NOMO-1 treated with dmso at 0.1 percent for 144 hours (cell line): ENCODE results near the gene NDFIP2.

Experiments used
- DNase-seq: peaks from one replicate; lab custom pipeline; 2025; ENCODE audit not compliant: unreplicated experiment; lab: John Stamatoyannopoulos, UW

Gene NDFIP2

DNA sequence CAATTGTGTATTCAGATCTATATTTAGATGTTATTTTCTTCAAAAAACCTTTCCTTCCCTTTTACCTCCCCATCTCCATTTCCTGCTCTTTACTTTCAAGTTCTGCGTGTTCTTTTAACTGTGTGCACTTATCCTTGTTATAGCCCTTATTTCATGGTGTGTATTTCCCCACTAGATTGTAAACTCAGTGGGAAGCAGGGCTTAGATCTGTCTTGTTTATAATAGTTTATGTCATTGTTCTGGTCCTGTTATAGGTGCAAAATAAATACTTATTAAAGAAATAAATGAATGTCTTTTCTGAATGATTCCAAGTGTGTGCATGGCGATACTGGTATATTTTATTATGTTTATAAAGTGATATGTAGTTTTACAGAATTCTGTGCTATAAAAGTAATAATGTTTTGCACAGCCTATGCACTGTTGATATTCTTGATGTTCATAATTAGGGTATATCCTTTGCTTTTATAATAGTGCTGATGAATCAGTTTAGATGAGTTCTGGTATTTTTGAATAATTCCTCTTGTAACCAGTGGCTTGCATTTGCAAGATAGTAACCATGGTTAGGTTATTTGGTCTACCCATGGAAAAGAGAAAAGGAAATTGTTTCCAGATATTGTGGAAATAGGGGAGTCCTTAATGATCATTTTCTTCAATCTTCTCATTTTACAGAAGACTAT is 12.1 kb downstream of the NDFIP2 start:
- DNase-seq, result no peak

DNA sequence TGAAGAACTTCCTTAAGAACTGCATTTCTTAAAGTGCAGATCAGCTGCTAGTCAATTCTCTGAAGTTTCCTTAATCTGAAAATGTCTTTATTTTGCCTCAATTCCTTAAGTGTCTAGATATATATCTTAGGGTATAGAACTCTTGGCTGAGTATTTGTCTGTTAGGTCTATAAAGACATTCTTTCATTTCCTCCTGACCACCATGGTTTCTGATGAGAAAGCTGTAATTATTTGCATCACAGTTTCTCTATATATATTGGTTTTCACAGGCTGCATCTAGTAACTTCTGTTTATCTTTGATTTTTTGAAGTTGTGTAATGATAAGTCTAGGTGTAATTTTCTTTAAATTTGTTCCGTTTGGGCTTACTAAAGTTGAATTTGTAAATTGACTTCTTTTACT is 15.2 kb downstream of the NDFIP2 start:
- no peak for DNase-seq

DNA sequence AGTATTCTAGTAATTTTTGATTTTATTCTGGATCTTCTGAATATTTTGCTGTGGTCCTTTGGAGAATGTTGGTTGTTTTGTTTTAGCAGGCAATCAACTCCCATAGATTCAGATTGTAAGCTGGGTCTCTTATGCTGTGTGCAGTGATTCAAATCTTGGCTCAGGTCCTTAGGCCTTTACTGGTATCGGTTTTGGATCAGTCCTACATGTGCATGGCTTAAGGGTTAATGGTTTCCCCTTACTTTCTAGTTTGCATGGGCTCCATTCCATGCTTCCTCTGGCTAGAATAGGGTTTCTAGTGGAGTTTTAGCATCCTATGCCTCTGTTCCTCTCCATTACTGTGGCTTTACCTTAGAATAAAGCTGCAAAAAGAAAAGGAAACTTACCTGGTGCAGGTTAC is 16.1 kb downstream of the NDFIP2 start:
- DNase-seq, result no peak

DNA sequence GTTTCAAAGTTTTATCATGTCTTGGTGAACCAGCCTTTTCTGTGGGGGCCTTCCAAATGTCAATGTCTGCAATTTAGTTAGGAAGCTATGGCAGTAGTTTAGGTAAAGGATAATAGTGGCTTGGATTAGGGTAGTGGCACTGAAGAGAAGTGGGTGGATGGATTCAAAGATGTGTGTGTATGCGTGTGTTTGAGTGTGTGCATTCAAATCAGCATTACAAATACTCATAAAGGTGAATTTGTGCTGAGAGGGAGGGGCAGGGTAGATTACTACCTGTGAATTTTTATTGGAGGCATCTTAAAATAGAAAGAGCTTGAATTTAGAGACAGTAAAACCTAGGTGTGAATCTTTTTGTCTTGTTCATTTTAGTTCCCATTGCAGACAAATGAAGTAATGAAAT is 16.9 kb downstream of the NDFIP2 start:
- DNase-seq, result no peak

DNA sequence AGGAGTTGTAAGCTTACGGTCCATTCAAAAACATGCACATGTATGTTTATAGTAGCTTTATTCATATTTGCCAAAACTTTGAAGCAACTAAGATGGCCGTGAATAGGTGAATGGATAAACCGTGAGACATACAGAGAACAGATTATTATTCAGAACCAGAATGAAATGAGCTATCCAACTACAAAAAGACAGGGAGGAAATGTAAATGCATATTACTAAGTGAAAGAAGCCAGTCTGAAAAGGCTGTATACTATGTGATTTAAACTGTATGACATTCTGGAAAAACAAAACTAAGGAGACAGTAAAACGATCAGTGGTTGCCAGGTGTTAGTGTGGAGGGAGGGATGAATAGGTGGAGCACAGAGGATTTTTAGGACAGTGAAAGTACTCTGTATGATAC is 19.9 kb downstream of the NDFIP2 start:
- DNase-seq, result no peak

DNA sequence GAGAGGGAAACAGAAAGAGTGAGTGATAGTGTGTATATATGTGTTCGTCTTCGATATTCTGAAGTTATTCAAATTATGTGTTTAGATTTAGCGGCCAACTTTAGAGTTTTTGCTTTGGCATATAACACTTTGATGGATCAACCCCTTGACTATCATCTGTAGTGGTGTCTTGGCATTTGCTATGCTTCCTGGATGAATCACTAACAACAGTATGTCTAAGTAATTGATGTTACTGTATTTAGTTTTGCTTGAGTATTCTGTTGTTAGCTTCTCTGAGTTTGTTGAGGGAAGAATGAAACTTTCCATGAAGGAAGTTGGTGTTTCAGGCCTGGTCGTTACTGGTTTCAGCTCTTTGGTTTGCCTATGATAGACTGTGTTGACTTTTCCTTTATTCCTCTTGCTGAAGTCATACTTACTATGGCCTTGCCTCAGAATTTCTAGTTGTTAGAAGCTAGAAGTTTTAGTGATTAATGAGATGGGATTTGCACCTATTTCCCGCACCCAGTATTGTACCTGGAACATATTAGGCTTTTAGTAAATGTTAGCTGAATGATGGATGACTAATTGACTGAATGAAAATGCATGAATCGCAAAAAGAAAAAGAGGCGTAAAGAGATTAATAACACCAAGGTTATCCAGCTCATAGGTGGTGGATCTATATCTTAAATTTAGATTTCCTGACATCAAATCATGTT is 20.7 kb downstream of the NDFIP2 start:
- DNase-seq, result no peak

DNA sequence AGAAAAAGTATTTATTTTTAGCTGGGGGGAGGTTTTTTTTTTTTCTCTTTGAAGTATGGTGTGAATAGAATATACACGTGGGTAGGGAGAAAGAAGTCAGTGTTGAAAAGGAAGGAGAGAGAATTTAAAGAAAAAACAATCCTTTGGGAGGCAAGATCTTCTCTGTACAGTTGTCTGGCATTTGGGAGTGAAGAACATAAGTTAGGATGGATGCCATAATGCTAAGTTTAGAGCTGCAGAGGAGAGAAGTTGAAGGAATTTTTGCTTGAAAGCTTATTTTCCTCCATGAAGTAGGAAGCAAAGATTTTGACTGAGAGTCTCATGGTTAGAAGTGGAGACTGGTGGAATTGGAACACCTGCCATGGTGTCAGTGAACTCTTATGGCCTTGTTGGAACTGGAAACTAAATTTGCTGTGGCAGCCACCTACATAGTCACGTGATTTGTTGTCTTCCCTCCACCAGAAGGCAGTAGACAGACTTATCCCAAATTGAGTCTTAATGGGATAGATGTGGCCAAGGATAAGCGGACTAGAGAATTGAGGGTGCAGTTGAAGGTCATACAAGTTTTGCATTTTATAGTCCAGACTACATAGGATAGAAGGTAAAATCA is 22.0 kb downstream of the NDFIP2 start:
- DNase-seq, result no peak

DNA sequence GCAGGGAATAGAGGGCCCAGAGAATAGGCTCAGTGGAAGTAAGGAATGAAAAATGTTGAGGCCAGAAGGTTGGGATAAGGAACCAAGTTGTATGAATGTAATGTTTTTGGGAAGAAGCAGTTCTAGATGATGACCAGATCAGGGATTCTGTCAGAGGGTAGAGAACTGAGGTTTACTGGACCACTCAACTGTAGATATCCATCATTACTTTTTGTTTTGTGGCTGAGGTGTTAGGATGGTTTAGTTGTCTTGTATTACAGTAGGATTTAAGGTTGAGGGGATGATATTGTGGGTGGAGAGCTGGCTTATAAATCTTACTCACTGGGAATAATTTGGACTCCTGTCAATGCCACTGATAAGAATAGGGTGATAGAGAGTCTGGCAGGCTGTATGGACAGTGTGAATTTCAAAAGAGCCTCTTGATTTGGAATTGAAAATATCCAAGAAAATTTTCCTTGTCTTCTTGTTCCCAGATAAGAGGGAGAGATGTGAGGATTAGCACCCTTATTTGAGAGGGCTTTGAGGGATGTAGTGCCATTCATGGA is 22.6 kb downstream of the NDFIP2 start:
- DNase-seq, result no peak

DNA sequence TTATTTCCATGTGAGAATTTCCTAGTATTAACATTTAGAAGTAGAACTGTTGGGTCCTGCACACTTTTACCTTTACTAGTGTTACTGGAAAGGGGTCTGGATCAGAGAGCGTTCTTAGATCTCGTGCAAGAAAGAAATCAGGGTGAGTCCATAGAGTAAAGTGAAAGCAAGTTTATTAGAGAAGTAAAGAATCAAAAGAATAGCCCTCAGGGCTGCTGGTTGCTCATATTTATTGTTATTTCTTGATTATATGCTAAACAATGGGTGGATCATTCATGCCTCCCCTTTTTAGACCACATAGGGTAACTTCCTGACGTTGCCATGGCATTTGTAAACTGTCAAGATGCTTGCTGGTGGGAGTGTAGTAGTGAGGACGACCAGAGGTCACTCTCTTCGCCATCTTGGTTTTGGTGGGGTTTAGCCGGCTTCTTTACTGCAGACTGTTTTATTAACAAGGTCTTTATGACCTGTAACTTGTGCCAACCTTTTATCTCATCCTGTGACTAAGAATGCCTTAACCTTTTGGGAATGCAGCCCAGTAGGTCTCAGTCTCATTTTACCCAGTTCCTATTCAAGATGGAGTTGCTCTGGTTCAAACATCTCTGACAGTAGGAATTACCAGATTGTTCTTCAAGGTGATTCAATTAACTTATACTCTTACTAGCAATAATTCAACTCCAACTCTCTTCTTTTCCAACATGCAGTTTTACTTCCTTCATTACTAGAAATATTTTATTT is 27.4 kb downstream of the NDFIP2 start:
- no peak for DNase-seq

DNA sequence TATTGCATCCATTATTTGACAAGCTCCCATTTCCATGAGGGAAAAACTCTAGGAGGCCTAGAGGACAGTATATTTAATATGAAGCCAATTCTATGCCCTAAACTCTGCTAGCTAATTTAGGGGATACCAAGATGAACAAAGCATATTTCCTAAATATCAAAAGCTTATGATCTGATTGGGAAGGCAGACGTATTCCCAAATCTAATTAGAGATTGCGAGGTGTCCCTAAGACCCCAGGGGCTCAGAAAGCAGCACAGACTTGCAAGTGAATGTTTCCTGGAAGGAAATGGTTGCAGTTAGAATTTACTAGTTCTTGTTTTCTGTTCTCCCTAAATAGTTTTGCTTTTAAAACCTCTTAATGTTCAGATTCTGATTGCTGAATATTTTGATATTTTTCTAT is 30.7 kb downstream of the NDFIP2 start:
- DNase-seq, result no peak

DNA sequence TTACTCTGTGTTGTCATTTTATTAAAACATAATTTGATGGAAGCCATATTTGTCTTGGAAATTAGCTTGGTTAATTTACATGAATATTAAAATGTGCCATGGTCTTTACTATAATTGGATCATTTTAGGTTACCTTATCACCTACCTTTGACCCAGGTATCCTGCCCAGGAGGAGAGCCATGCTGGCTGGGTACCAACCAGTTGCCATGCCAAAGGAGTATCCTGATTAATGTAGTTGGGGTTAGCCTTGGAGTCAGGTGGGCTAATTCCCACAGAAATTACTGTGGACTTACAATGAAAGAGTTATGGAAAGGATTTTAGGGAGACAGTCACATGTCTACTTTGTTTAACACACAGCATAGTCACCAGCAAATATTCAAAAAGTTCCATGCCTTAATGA is 32.0 kb downstream of the NDFIP2 start:
- no peak for DNase-seq

DNA sequence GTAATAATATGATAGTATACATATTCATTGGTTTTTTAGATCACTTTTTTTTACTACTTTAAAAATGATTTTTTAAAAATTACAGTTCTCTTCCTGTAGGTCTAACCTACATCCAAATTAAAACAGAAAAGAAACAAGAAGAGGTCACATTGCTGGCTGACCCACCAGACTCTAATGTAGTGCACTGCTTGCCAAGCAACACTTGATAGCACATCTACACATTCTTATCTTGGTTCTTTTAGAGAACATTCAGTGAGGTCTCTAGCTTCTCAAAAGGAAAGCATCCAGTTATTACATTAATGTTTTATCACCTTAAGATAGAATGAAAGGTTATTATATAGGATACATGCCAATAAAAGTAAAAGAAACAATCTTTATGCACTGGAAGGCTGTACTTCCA is 35.6 kb downstream of the NDFIP2 start:
- DNase-seq, result no peak

DNA sequence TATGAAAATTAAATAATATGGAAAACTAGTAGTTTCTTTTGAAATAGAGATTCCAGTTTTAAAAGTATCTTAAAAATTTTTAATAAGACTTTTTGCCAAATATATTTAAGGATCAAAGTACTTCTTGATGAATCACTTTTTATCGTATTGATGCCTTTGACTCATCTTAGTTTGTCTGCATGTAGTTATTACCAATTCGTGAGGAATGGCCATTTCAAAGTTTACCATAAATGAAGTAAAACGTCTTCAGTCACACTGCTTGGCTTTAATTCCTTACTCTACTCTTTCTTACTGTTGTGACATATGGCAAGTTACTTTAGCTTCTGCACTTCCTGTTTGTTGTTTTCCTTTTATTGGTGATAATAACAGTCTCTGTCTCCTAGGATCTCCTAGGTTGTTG is 38.3 kb downstream of the NDFIP2 start:
- DNase-seq, result no peak

DNA sequence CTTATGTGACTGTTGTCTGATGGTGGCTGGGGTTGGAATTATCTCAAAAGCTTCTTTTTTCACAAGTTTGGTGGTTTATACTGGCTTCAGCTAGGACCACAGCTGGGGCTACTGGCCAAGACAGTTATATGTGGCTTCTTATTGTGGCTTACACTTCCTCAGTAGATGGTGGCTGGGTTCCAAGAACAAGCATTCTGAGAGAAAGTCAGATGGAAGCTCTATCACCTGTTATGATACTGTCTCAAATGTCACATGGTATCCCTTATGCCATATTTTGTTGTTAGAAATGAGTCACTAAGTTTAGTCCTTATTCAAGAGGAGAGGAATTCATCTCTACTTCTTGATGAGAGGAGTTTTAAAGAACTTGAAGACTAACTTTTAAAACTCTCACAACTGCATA is 41.6 kb downstream of the NDFIP2 start:
- DNase-seq, result no peak

DNA sequence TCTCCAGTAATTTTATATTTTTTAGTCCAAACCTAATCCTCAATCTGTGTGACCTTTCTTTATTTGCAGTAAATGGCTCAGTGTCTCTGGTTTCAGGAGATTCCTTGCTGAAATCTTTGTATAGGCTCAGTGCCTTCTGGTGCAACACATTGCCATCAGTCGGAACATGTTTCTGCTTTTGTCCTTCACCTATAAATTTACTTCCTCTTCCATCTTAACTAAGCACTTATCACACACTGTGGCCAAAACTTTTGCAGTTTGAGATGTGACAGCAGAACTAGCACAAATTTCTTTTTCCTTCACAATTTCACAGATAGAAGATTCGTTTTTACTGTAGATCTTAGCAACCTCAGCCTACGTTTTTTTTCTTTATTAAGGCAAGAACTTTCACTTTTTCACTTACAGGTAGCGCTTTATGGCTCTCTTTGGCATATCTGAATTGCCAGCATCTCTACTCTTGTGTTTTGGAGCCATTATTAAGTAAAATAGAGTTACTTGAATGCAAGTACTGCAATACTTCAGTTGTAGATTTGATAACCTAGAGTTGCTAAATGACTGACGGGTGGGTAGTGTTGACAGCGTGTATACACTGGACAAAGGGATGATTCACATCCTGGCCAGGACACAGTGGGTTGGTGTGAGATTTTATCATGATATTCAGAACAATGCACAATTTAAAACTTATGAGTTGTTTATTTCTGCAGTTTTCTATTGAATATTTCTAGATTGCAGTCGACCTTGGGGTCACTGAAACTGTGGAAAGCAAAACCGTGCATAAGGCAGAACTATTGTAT is 44.3 kb downstream of the NDFIP2 start:
- no peak for DNase-seq

DNA sequence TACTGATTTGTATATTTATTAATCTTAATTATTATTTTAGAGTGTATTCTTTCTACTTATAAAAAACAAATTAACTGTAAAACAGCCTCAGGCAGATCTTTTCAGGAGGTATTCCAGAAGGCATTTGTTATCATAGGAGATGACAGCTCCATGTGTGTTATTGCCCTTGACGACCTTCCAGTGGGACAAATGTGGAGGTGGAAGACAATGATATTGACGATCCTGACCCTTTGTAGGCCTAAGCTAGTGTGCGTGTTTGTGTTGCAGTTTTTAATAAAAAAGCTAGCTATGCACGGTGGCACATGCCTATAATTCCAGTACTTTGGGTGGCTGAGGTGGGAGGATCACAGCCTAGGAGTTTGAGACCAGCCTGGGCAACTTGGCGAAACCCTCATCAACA is 46.7 kb downstream of the NDFIP2 start:
- DNase-seq, result no peak

DNA sequence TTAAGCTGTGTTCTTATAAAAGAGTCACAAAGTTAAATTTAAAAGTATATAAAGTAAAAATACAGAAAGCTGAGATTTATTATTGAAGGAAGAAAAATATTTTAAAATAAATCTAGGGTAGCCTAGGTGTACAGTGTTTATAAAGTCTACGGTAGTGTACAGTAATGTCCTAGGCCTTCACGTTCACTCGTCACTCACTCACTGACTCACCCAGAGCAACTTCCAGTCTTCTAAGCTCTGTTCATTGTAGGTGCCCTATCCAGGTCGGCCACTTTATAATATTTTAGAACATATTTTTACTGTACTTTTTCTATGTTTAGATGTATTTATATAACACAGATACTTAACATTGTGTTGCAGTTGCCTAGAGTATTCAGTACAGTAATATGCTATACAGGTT is 47.4 kb downstream of the NDFIP2 start:
- no peak for DNase-seq

DNA sequence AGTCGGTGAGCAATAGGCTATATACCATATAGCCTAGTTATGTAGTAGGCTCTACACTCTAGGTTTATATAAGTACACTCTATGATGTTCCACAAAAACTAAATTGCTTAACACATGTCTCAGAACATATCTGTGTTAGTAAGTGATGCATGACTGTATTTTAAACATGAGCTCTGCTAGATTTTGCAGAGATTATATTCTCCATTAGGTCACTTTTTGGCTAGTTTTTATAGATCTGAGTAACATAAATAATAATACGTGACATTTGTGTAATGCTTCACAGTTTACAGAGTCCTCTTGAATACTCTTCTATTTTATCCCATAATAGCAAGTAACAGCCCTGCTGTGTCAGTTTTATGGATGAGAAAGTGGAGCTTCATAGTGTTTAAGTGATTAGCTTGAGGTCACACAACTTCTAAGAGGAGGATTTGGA is 47.8 kb downstream of the NDFIP2 start:
- DNase-seq, result no peak

DNA sequence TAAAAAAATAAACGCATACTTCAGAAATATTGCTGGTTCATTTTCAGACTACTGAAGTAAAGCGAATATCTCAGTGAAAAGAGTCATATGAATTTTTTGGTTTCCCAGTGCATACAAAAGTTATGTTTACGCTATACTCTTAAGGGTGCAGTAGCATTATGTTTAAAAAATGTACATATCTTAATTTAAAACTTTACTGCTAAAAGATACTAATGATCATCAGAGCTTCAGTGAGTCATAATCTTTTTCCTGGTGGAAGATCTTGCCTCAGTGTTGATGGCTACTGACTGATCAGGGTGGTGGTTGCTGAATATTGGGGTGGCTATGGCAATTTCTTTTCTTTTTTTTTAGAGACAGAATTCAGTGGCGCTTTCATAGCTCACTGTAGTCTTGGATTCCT is 48.9 kb downstream of the NDFIP2 start:
- no peak for DNase-seq

DNA sequence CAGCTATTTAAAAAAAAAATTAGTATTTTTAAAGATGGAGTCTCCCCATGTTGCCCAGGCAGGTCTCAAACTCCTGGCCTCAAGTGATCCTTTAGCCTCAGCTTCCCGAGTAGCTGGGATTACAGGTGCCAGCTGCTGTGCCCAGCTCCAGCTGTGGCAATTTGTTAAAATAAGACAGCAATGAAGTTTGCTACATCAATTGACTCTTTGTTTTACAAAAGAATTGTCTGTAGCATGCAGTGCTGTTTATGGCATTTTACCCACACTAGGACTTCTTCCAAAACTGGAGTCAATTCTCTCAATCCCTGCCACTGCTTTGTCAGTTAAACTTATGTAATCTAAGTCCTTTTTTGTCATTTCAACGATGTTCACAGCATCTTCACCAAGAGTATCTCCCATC is 49.3 kb downstream of the NDFIP2 start:
- no peak for DNase-seq
